ENCODE results near the gene LDLRAD4. TPM values are rescaled to one million over a fixed set of nuclear protein-coding genes. Genes with fewer than 3 reads are reported as not detected.

LDLRAD4 gene
- total and polyA plus RNA-seq, 11 donors: 10.4 to 44.0 (median 29.6) TPM

GRCh38 chr18:13372531-13372951 lies 154.0 kb downstream of the LDLRAD4 start:
- Histone ChIP-seq H3K27me3 (no peaks in the 10 kb centered on the region), H3K27ac (no peak overlapping the region), H3K9me3 (no peaks in the 10 kb centered on the region), H3K36me3 (no peaks in the 10 kb centered on the region), H3K4me1 (peaks cover 0 to 39% (median 20%) of the 10 kb centered on the region in 12 donors), H3K4me3 (no peak overlapping the region)
- WGBS, 4 donors: 84 to 93% (median 87%) methylated on average over 6 to 8 of the region's 8 CpGs
- ATAC-seq (no peak), DNase-seq (no peak)
- intact Hi-C loops (cut with DNase I): loop anchor here in 3 of 10 donors (5.0 to 10.0 kb wide), 3 partner anchors 40 to 108 kb away; no protein-coding TSS in a partner anchor
- TF ChIP-seq, protein P1, sequence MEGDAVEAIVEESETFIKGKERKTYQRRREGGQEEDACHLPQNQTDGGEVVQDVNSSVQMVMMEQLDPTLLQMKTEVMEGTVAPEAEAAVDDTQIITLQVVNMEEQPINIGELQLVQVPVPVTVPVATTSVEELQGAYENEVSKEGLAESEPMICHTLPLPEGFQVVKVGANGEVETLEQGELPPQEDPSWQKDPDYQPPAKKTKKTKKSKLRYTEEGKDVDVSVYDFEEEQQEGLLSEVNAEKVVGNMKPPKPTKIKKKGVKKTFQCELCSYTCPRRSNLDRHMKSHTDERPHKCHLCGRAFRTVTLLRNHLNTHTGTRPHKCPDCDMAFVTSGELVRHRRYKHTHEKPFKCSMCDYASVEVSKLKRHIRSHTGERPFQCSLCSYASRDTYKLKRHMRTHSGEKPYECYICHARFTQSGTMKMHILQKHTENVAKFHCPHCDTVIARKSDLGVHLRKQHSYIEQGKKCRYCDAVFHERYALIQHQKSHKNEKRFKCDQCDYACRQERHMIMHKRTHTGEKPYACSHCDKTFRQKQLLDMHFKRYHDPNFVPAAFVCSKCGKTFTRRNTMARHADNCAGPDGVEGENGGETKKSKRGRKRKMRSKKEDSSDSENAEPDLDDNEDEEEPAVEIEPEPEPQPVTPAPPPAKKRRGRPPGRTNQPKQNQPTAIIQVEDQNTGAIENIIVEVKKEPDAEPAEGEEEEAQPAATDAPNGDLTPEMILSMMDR (IDR thresholded peaks at IDR 0.05): no peak
- TF ChIP-seq POLR2A (IDR thresholded peaks at IDR 0.05): no peak

GRCh38 chr18:13374096-13374467 lies 155.5 kb downstream of the LDLRAD4 start:
- Histone ChIP-seq H3K4me3 (no peak overlapping the region), H3K27ac (no peak overlapping the region), H3K4me1 (peaks cover 0 to 53% (median 34%) of the 10 kb centered on the region in 12 donors), H3K9me3 (no peaks in the 10 kb centered on the region), H3K27me3 (no peaks in the 10 kb centered on the region), H3K36me3 (no peaks in the 10 kb centered on the region)
- no peak for DNase-seq
- no peak for TF ChIP-seq POLR2A (IDR thresholded peaks at IDR 0.05)
- WGBS, 4 donors: 76 to 89% (median 83%) methylated on average over 4 of the region's 4 CpGs
- intact Hi-C loops (cut with DNase I): loop anchor here in 3 of 10 donors (5.0 to 10.0 kb wide), 3 partner anchors 42 to 109 kb away; no protein-coding TSS in a partner anchor
- ATAC-seq: no peak

DNA sequence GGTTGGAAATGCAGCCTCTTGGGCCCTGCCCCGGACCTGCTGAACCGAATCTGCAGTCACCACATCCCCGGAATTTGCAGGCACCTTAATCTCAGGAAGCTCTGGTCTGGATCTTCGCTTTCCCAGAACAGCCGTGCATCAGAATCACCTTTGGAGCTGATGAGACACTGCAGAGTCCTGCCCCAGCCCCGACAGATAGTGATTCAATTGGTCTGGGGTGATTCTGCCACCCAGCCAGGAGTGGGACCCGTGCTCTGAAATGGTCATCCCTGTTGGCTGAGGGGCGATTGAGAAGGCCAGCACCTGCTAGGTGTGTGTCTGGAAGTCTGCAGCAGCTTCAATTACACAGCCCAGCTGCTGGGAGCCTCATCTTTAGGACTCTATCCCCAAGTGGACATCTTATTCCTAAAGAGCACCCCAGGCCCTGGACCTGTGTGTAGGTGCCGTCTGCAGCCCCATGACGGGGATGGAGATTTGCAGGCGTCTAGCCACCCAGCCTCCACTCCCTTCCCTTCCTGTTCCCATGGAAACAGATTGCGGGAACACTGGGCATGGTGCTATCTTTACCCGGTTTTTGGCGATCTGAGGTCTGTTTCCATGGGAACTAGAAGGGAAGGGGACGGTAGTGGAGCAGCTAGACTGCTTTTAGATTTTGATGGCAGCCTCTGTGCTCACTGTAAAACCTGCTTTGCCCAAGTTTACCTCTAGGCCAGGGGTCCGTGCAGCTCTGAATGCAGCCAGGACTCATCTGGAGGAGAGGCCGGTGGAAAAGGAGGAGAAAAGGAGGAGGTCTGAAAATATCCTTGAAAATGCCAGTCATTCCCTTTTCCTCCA lies 156.1 kb downstream of the LDLRAD4 start:
- peak overlapping the region in 11 of 12 donors; percentile 11 to 80 (median 65) for H3K27ac ChIP-seq
- no peaks in the 10 kb centered on the region for H3K9me3 ChIP-seq
- H3K4me3 ChIP-seq: no peak overlapping the region
- TF ChIP-seq, protein P1 (IDR thresholded peaks at IDR 0.05): no peak
- TF ChIP-seq POLR2A (IDR thresholded peaks at IDR 0.05): no peak
- intact Hi-C loops (cut with DNase I): loop anchor here in 6 of 10 donors (5.0 to 10.0 kb wide), 6 partner anchors 42 to 157 kb away; partner anchors contain the start of gene LDLRAD4 (in 2 of the 6)
- 61 to 76% (median 70%) methylated on average over 14 to 17 of the region's 17 CpGs for WGBS, 4 donors
- ATAC-seq: peak in 3 of 4 donors; percentile 2 to 23 (median 13)
- DNase-seq: no peak
- no peaks in the 10 kb centered on the region for H3K36me3 ChIP-seq
- peaks cover 0 to 59% (median 40%) of the 10 kb centered on the region in 12 donors for H3K4me1 ChIP-seq
- no peaks in the 10 kb centered on the region for H3K27me3 ChIP-seq

GRCh38 chr18:13375302-13376255 lies 157.0 kb downstream of the LDLRAD4 start:
- intact Hi-C loops (cut with DNase I): loop anchor here in 5 of 10 donors (5.0 to 10.0 kb wide), 5 partner anchors 73 to 158 kb away; partner anchors contain the start of gene LDLRAD4 (in 2 of the 5)
- TF ChIP-seq, protein P1 (IDR thresholded peaks at IDR 0.05): peak in 2 of 12 donors; percentile 4 to 23
- no peak for TF ChIP-seq POLR2A (IDR thresholded peaks at IDR 0.05)
- H3K9me3 ChIP-seq: no peaks in the 10 kb centered on the region

More at GRCh38 chr18:13375302-13376255, 157.0 kb downstream of the LDLRAD4 start:
- no peaks in the 10 kb centered on the region for H3K27me3 ChIP-seq
- ATAC-seq (peak in 3 of 4 donors; percentile 74 to 83 (median 83)), DNase-seq (peak; percentile 63 to 82 (median 75))
- no peak overlapping the region for H3K4me3 ChIP-seq
- H3K36me3 ChIP-seq: no peaks in the 10 kb centered on the region
- H3K27ac ChIP-seq: peak overlapping the region in 11 of 12 donors; percentile 11 to 80 (median 65)
- peaks cover 0 to 66% (median 49%) of the 10 kb centered on the region in 12 donors for H3K4me1 ChIP-seq
- WGBS, 4 donors: 70 to 72% (median 71%) methylated on average over 19 of the region's 19 CpGs
